ENCODE measurements around the gene GSAP.

- no peak for TF ChIP-seq POLR2A (IDR thresholded peaks at IDR 0.05; ENCODE audit: low read length)
- TF ChIP-seq GATA1 (IDR thresholded peaks at IDR 0.05; ENCODE audit: low read depth, low read length), result no peak
Observed at GRCh38 chr7:77346441-77346840, 69.7 kb downstream of the GSAP start.
